Activated T-cell treated with anti-CD3 and anti-CD28 coated beads, Interleukin-2, amount 50 U/mL, for 24 hours (primary cell): ENCODE data around the gene TMEM178B.
"Not testable (repeated sequence)": the region's sequence is repeated elsewhere in the genome, so short reads cannot be mapped to it uniquely, and the experiment has no call there.

Experiments used
- DNase-seq: peaks from one replicate; pipeline ENCODE4 v3.0.0-alpha.2; 2020
- H3K27ac Mint-ChIP-seq: 2 replicates; pipeline ENCODE4 v1.8.0; 2020; ENCODE audit warnings: mild to moderate bottlenecking, mixed read lengths
- H3K27me3 Mint-ChIP-seq: 2 replicates; pipeline ENCODE4 v1.8.0; 2020; ENCODE audit warnings: mixed read lengths
- H3K36me3 Mint-ChIP-seq: 2 replicates; pipeline ENCODE4 v1.8.0; 2020; ENCODE audit warnings: low read depth, mixed read lengths
- H3K4me1 Mint-ChIP-seq: 2 replicates; pipeline ENCODE4 v1.8.0; 2020; ENCODE audit warnings: low read depth, mixed read lengths
- H3K4me3 Mint-ChIP-seq: 2 replicates; pipeline ENCODE4 v1.8.0; 2020; ENCODE audit warnings: mild to moderate bottlenecking, moderate library complexity, mixed read lengths
- H3K9me3 Mint-ChIP-seq: 2 replicates; pipeline ENCODE4 v1.8.0; 2020; ENCODE audit warnings: mixed read lengths

Gene TMEM178B

DNA sequence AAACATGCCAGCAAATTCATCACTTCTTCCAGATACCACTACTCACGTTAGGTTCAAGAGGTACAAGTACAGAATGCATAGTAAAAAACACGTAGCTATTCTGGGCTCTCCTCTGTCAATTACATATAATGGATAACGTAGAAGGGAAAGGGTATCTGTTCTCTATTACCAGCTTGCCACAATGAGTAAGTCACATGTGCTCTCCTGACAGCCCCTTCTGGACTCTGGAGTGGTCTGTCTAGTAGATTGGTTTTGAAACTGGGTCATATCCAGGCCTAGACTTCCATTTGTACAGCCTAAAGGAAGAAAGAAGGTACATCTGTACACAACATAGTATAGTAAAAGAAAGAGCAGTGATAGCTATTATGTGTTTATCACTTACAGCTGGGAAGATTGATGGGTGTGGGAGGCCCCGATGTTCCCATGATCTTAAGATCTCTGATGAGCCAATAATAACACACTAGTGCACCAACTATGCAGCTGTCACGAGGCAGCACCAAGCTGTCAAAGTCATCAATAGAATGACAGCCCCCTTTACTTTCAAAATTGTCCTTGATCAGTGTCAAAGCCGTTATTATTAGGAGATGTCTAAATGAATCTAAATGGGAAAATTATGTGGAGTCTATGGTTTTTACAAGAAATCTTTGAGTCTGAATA lies 315.4 kb downstream of the TMEM178B start:
- Mint-ChIP-seq H3K4me3 (no peak overlapping the region), H3K36me3 (no peaks in the 10 kb centered on the region), H3K27ac (no peak overlapping the region), H3K4me1 (no peaks in the 10 kb centered on the region), H3K9me3 (no peaks in the 10 kb centered on the region), H3K27me3 (peaks cover 8% of the 10 kb centered on the region)
- DNase-seq: no peak

DNA sequence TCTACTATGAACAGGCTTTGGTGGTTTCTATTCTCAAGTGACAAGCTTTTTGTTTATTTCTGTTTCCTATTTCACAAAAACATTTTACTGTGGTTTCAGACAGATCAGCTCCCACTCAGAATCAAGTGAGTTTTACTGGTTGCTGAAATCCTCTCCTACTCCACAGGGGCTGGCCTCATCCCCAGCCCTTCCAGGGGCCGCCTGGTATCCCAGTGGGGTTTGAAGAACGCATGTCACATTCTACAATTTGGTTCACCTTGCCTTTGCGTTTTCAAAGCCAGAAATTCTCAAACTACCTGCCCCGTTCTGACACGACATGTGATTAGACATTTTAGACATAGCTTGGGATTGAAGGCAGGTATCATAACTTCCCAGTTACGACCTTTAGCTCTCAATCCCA lies 316.5 kb downstream of the TMEM178B start:
- DNase-seq: no peak
- Mint-ChIP-seq H3K9me3 (no peaks in the 10 kb centered on the region), H3K36me3 (no peaks in the 10 kb centered on the region), H3K4me1 (no peaks in the 10 kb centered on the region), H3K27me3 (peaks cover 8% of the 10 kb centered on the region), H3K4me3 (no peak overlapping the region), H3K27ac (no peak overlapping the region)

DNA sequence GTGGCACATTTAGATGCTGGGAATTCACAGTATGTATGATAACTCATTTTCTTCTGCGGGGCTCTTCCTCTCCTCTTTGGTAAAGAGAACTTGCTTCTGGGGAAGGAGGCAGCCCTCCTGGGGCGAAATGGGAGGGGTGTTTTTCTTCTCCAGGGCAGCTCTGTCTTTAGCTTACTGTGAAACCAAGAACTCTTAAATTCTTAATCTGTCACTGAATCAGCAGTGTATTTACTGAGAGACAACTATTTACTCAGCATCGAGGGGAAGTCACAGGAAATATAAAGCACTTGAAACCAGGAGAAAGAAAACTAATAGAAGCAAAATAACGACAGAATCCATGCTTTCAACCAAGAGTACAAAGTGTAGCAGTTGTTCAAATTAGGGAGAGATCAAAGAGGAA lies 319.2 kb downstream of the TMEM178B start:
- H3K9me3 Mint-ChIP-seq: no peaks in the 10 kb centered on the region
- peaks cover 8% of the 10 kb centered on the region for H3K27me3 Mint-ChIP-seq
- no peaks in the 10 kb centered on the region for H3K4me1 Mint-ChIP-seq
- no peak for DNase-seq
- no peak overlapping the region for H3K27ac Mint-ChIP-seq
- no peak overlapping the region for H3K4me3 Mint-ChIP-seq
- no peaks in the 10 kb centered on the region for H3K36me3 Mint-ChIP-seq

- DNase-seq: no peak
- Mint-ChIP-seq H3K9me3 (no peaks in the 10 kb centered on the region), H3K36me3 (no peaks in the 10 kb centered on the region), H3K27me3 (peaks cover 21% of the 10 kb centered on the region), H3K4me1 (no peaks in the 10 kb centered on the region), H3K4me3 (no peak overlapping the region), H3K27ac (no peak overlapping the region)
These were observed 323.6 kb downstream of the TMEM178B start for GRCh38 chr7:141397236-141398163.

- H3K27me3 Mint-ChIP-seq: peaks cover 21% of the 10 kb centered on the region
- no peaks in the 10 kb centered on the region for H3K36me3 Mint-ChIP-seq
- no peaks in the 10 kb centered on the region for H3K9me3 Mint-ChIP-seq
- H3K4me3 Mint-ChIP-seq: no peak overlapping the region
- H3K27ac Mint-ChIP-seq: no peak overlapping the region
- no peak for DNase-seq
- no peaks in the 10 kb centered on the region for H3K4me1 Mint-ChIP-seq
These were observed 326.5 kb downstream of the TMEM178B start for GRCh38 chr7:141400356-141400755.

DNA sequence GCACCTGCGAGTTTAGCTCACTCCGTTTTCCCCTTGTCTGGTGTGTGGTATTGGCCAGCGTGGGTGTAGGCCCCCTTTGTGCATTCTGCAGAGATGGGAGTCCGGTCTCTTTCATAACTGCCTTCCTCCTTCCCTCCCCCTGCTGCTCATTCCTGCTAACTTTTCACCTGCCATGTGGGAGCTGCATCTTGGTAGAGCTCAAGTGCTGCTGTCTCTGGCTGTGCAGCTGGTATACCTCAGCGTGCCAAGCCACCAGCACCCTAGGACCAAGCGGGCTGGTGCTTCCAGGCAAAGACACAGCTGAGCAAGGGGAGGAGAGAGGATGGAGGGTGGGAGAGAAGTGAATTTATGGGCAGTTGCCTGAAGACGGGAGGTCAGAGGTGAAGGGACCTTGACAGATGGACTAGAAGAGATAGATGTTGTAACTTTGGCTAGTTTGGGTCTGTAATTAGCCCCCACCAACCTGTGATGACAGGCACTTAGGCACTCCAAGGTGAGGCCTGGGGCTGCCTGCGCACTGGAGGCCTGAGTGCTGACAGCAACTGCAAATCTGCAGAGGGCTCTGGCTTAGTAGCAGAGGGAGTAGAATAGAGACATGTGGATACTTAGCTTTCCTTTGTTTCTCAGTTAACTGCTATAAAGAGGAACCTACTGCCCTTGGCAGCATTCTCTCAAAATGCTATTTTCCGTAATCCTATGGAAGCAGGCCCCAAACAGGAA lies 328.6 kb downstream of the TMEM178B start:
- H3K4me3 Mint-ChIP-seq: no peak overlapping the region
- H3K27ac Mint-ChIP-seq: no peak overlapping the region
- H3K9me3 Mint-ChIP-seq: no peaks in the 10 kb centered on the region
- DNase-seq: no peak
- H3K4me1 Mint-ChIP-seq: no peaks in the 10 kb centered on the region
- no peaks in the 10 kb centered on the region for H3K36me3 Mint-ChIP-seq
- peaks cover 17% of the 10 kb centered on the region for H3K27me3 Mint-ChIP-seq

- not testable (repeated sequence) for H3K27me3 Mint-ChIP-seq, H3K9me3 Mint-ChIP-seq, H3K27ac Mint-ChIP-seq, H3K4me1 Mint-ChIP-seq, DNase-seq, H3K4me3 Mint-ChIP-seq, H3K36me3 Mint-ChIP-seq
These were observed 330.0 kb downstream of the TMEM178B start for GRCh38 chr7:141403846-141404245.

- Mint-ChIP-seq H3K27me3 (peaks cover 6% of the 10 kb centered on the region), H3K4me3 (no peak overlapping the region), H3K4me1 (no peaks in the 10 kb centered on the region), H3K27ac (no peak overlapping the region), H3K9me3 (no peaks in the 10 kb centered on the region), H3K36me3 (no peaks in the 10 kb centered on the region)
- no peak for DNase-seq
These were observed 332.5 kb downstream of the TMEM178B start for GRCh38 chr7:141406347-141406746.

- Mint-ChIP-seq H3K9me3 (no peaks in the 10 kb centered on the region), H3K27me3 (peaks cover 16% of the 10 kb centered on the region), H3K27ac (no peak overlapping the region), H3K4me1 (no peaks in the 10 kb centered on the region), H3K36me3 (no peaks in the 10 kb centered on the region), H3K4me3 (no peak overlapping the region)
- DNase-seq: no peak
These were observed 334.0 kb downstream of the TMEM178B start for GRCh38 chr7:141407893-141408292.

GRCh38 chr7:141408440-141408839 lies 334.6 kb downstream of the TMEM178B start:
- Mint-ChIP-seq H3K4me1 (no peaks in the 10 kb centered on the region), H3K9me3 (no peaks in the 10 kb centered on the region), H3K36me3 (no peaks in the 10 kb centered on the region), H3K27me3 (peaks cover 16% of the 10 kb centered on the region), H3K4me3 (no peak overlapping the region), H3K27ac (no peak overlapping the region)
- no peak for DNase-seq

DNA sequence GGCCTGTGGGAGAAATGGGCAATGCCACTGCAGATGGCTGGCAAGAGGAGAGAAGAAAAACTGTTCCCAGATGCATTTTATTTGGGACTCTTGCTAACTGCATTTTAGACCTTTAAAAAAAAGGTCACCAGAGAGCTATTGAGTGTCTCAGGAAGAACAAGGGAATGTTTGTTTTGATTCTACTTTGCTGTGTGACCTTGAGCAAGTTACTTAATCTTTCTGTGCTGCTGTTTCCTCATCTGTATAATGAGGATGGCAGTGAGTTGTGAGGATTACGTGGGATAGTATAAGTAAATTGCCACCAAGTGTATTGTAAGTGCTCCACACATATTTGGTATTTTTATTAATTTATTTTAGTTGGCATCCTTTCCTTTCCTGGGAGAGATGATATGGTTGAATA lies 335.4 kb downstream of the TMEM178B start:
- Mint-ChIP-seq H3K4me3 (no peak overlapping the region), H3K27ac (no peak overlapping the region), H3K27me3 (peaks cover 16% of the 10 kb centered on the region), H3K4me1 (no peaks in the 10 kb centered on the region), H3K36me3 (no peaks in the 10 kb centered on the region), H3K9me3 (no peaks in the 10 kb centered on the region)
- no peak for DNase-seq

DNA sequence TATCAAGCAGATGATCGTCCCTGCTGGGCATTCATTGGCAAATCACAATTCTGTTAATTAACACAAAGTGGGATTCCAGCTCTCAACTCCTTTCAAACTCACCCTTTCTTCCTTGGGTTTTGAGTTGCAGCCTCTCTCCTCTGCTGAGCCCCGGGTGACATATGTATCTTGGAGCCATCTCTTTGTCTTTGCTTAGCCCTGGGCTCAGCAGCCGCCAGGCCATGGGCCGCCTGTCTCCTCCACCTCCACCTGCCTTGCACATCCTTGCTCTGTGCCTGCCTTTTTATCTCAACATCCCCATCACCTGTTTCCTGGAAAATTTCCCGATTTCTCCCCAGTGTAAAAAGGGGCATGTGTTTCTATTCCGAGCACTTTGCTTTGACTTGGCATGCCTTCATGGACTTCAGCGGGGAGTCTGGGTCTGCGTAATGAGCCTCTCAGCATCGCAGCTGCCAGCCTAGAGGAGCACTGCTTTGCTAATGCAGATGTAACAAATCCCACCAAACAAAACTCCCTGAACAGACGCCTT lies 336.0 kb downstream of the TMEM178B start:
- Mint-ChIP-seq H3K36me3 (no peaks in the 10 kb centered on the region), H3K4me1 (no peaks in the 10 kb centered on the region), H3K9me3 (no peaks in the 10 kb centered on the region), H3K27ac (no peak overlapping the region), H3K4me3 (no peak overlapping the region), H3K27me3 (peaks cover 18% of the 10 kb centered on the region)
- no peak for DNase-seq

DNA sequence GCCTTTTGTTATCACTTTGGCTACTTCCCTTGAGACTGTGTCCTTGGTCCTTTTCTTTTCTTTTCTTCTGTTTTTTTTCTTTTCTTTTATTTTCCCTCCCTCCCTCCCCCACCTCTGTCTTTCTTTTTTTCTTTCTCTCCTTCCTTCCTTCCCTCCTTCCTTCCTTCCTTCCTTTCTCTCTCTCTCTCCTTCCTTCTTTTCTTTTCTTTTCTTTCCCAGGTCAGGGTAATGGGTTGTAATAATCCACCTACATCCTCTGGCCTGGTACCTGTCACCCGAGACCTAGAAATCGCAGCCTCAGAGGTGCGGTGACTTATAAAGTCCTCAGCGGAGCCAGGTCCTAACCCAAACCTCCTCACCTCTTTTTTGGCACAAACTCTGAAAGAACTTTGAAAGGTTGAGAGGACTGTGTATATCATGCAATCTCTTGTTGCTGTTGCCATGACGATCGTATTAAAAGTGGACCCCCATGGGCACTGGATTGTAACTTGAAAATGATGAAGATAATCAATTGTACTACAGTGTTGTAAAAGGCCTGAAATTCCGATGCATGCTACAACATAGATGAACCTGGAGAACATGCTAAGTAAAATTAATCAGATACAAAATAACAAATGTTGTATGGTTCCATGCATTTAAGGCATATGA lies 336.6 kb downstream of the TMEM178B start:
- H3K27me3 Mint-ChIP-seq: peaks cover 20% of the 10 kb centered on the region
- no peak overlapping the region for H3K27ac Mint-ChIP-seq
- no peaks in the 10 kb centered on the region for H3K4me1 Mint-ChIP-seq
- H3K4me3 Mint-ChIP-seq: no peak overlapping the region
- no peaks in the 10 kb centered on the region for H3K36me3 Mint-ChIP-seq
- no peak for DNase-seq
- H3K9me3 Mint-ChIP-seq: no peaks in the 10 kb centered on the region

- no peak for DNase-seq
- Mint-ChIP-seq H3K9me3 (no peaks in the 10 kb centered on the region), H3K27ac (no peak overlapping the region), H3K4me3 (no peak overlapping the region), H3K27me3 (peaks cover 22% of the 10 kb centered on the region), H3K36me3 (no peaks in the 10 kb centered on the region), H3K4me1 (no peaks in the 10 kb centered on the region)
These were observed 337.3 kb downstream of the TMEM178B start for GRCh38 chr7:141411133-141411532.
